K562 (cell line): ENCODE data around the gene OTOG. TPM values are rescaled to one million over a fixed set of nuclear protein-coding genes. Genes with fewer than 3 reads are reported as not detected.

Experiments
- CREM ChIP-seq: IDR thresholded peaks from 2 replicates; pipeline ENCODE4 v1.6.1; 2014; ENCODE audit warnings: antibody characterized with exemption, low read depth
- HDAC3 ChIP-seq: fragments of 450-650 bp; IDR thresholded peaks from 2 replicates; pipeline ENCODE4 v1.6.1; 2018; ENCODE audit warnings: borderline replicate concordance, mild to moderate bottlenecking, moderate library complexity; ENCODE audit not compliant: partially characterized antibody
- HNRNPLL ChIP-seq: fragments of 200-400 bp; formaldehyde crosslinking; IDR thresholded peaks from 2 replicates; pipeline ENCODE4 v1.6.1; 2017; ENCODE audit warnings: low read length, low read depth, mild to moderate bottlenecking; ENCODE audit not compliant: poor library complexity, severe bottlenecking
- NCOA1 ChIP-seq: fragments of 450-650 bp; IDR thresholded peaks from 2 replicates; pipeline ENCODE4 v1.6.1; 2016; ENCODE audit warnings: low read depth
- TARDBP ChIP-seq: fragments of 450-650 bp; IDR thresholded peaks from 2 replicates; pipeline ENCODE4 v1.6.1; 2016
- UBTF ChIP-seq, 2 experiments: IDR thresholded peaks; 2 replicates each; pipeline ENCODE4 v1.6.1; 2012; ENCODE audit warnings: improper control_type of control experiment in 2 of 2, low read depth in 2 of 2, low read length in 2 of 2, borderline replicate concordance in 1 of 2
- polyA plus RNA-seq, 8 experiments: library from polyadenylated mRNA; depleted of rRNA in 4 of 8; stranded (reverse) in 5 of 8; unstranded in 3 of 8; fragments of >200 nt; fragmentation: Nextera tagmentation in 2 of 8; fragmentation: Illumina TruSeq in 1 of 8; extraction: Ambion mirVana in 2 of 8; extraction: Trizol in 1 of 8; gene quantifications; 2 replicates each; pipeline versions ENCODE4 v1.2.1 to v1.2.3, GENCODE V29; 2011 to 2014; ENCODE audit warnings: inconsistent platforms in 1 of 8, missing spikeins in 1 of 8
- total RNA-seq, 7 experiments: library from RNA; depleted of rRNA in 6 of 7; stranded (reverse); fragments of >200 nt in 6 of 7; fragmentation: Illumina TruSeq in 2 of 7; extraction: Trizol in 2 of 7; gene quantifications; 2 replicates each; pipeline versions ENCODE4 v1.2.1 to v1.2.3, GENCODE V29; 2011 to 2021; ENCODE audit warnings: low replicate concordance in 1 of 7
- TF ChIP-seq, protein P1 (sequence below): fragments of 250-450 bp; sonication (Bioruptor Pico); IDR thresholded peaks from 2 replicates; pipeline ENCODE4 v1.4.0; 2020; ENCODE audit warnings: mild to moderate bottlenecking, moderate library complexity
- TF ChIP-seq, protein P2 (sequence below), 2 experiments: fragments of 450-650 bp in 1 of 2; IDR thresholded peaks; 2 replicates each; pipeline ENCODE4 v1.6.1; 2011 to 2017; ENCODE audit warnings: low read depth in 2 of 2, antibody characterized with exemption in 1 of 2, borderline replicate concordance in 1 of 2, low read length in 1 of 2, mild to moderate bottlenecking in 1 of 2, mixed read lengths in 1 of 2; ENCODE audit not compliant: control insufficient read depth in 1 of 2

OTOG gene
- total and polyA plus RNA-seq, 9 of the 15 experiments (the other 6 are each of a cell fraction or from before 2014, with no cell fraction given), result not detected

- TF ChIP-seq, protein P1, sequence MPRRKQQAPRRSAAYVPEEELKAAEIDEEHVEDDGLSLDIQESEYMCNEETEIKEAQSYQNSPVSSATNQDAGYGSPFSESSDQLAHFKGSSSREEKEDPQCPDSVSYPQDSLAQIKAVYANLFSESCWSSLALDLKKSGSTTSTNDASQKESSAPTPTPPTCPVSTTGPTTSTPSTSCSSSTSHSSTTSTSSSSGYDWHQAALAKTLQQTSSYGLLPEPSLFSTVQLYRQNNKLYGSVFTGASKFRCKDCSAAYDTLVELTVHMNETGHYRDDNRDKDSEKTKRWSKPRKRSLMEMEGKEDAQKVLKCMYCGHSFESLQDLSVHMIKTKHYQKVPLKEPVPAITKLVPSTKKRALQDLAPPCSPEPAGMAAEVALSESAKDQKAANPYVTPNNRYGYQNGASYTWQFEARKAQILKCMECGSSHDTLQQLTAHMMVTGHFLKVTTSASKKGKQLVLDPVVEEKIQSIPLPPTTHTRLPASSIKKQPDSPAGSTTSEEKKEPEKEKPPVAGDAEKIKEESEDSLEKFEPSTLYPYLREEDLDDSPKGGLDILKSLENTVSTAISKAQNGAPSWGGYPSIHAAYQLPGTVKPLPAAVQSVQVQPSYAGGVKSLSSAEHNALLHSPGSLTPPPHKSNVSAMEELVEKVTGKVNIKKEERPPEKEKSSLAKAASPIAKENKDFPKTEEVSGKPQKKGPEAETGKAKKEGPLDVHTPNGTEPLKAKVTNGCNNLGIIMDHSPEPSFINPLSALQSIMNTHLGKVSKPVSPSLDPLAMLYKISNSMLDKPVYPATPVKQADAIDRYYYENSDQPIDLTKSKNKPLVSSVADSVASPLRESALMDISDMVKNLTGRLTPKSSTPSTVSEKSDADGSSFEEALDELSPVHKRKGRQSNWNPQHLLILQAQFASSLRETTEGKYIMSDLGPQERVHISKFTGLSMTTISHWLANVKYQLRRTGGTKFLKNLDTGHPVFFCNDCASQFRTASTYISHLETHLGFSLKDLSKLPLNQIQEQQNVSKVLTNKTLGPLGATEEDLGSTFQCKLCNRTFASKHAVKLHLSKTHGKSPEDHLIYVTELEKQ (CRISPR knock-in tag), result no peak
- no peak for TF ChIP-seq CREM
- TF ChIP-seq HNRNPLL, result no peak
- TF ChIP-seq HDAC3, result no peak
- no peak for TF ChIP-seq NCOA1
- TF ChIP-seq, protein P2, sequence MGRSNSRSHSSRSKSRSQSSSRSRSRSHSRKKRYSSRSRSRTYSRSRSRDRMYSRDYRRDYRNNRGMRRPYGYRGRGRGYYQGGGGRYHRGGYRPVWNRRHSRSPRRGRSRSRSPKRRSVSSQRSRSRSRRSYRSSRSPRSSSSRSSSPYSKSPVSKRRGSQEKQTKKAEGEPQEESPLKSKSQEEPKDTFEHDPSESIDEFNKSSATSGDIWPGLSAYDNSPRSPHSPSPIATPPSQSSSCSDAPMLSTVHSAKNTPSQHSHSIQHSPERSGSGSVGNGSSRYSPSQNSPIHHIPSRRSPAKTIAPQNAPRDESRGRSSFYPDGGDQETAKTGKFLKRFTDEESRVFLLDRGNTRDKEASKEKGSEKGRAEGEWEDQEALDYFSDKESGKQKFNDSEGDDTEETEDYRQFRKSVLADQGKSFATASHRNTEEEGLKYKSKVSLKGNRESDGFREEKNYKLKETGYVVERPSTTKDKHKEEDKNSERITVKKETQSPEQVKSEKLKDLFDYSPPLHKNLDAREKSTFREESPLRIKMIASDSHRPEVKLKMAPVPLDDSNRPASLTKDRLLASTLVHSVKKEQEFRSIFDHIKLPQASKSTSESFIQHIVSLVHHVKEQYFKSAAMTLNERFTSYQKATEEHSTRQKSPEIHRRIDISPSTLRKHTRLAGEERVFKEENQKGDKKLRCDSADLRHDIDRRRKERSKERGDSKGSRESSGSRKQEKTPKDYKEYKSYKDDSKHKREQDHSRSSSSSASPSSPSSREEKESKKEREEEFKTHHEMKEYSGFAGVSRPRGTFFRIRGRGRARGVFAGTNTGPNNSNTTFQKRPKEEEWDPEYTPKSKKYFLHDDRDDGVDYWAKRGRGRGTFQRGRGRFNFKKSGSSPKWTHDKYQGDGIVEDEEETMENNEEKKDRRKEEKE (IDR thresholded peaks at IDR 0.05; ENCODE audit: borderline replicate concordance in 1 of 2, control insufficient read depth in 1 of 2, low read depth in 2 of 2, low read length in 1 of 2), result no peak
- TF ChIP-seq UBTF (IDR thresholded peaks at IDR 0.05; ENCODE audit: borderline replicate concordance in 1 of 2, low read depth in 2 of 2, low read length in 2 of 2), result no peak
- TF ChIP-seq TARDBP, result no peak
These were observed 121.1 kb downstream of the OTOG start (continued) for GRCh38 chr11:17668166-17668565.
